LNCAP (cell line): ENCODE measurements around the gene TTC9.

ENCODE experiments used
- CTCF ChIP-seq: fragments of 450-650 bp; IDR thresholded peaks from 2 replicates; pipeline ENCODE4 v1.5.1; 2017; ENCODE audit warnings: mild to moderate bottlenecking

The TTC9 gene

GRCh38 chr14:70641548-70642302 lies at the start of gene TTC9:
Gene TTC9, plus strand, starts transcription at chr14:70641916. Its CDS starts 214 bp downstream, at chr14:70642130.
- TF ChIP-seq CTCF = no peak

- no peak for TF ChIP-seq CTCF
These were observed 47.3 kb upstream of the TTC9 start for GRCh38 chr14:70594461-70594860.

GRCh38 chr14:70595443-70596185 lies 46.1 kb upstream of the TTC9 start:
- TF ChIP-seq CTCF = no peak

- no peak for TF ChIP-seq CTCF
These were observed 44.0 kb upstream of the TTC9 start for GRCh38 chr14:70597731-70598130.

- no peak for TF ChIP-seq CTCF
These were observed 42.4 kb upstream of the TTC9 start for GRCh38 chr14:70599345-70599744.

GRCh38 chr14:70600382-70601157 lies 41.1 kb upstream of the TTC9 start, which contains the start of gene MED6:
Gene MED6, minus strand, starts transcription at chr14:70600655. Its CDS starts 18 bp downstream, at chr14:70600637.
- no peak for TF ChIP-seq CTCF

- TF ChIP-seq CTCF = no peak
These were observed 40.6 kb upstream of the TTC9 start for GRCh38 chr14:70601162-70601561.
